GM21528 (cell line): ENCODE data around the gene PDXP.

Experiments
- ATAC-seq: cut with Tn5 transposase; IDR thresholded peaks from one replicate; pipeline ENCODE4 v1.9.1; 2021; ENCODE audit warnings: mild to moderate bottlenecking, moderate library complexity; ENCODE audit not compliant: unreplicated experiment, low FRiP score

Gene PDXP

DNA sequence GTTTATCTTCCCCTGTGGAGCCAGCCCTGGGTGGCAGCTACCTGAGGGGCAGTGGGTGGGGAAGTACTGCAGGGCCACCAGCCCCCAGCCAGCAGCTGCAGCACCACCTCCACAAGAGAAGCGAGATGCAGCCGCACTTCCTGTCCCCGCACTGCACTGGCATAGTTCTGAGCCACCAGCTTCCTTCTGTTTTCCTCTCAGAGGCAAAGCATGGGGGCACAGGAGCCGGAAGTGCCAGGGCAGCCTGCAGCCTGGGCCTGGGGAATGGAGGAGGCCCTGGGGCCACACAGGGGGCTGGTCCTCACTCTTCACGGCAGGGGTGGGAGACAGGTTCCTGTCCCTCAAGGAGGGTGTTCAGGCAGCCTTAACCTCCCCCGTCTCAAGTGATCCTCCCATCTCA is 31.0 kb upstream of the PDXP start:
- no peak for ATAC-seq

DNA sequence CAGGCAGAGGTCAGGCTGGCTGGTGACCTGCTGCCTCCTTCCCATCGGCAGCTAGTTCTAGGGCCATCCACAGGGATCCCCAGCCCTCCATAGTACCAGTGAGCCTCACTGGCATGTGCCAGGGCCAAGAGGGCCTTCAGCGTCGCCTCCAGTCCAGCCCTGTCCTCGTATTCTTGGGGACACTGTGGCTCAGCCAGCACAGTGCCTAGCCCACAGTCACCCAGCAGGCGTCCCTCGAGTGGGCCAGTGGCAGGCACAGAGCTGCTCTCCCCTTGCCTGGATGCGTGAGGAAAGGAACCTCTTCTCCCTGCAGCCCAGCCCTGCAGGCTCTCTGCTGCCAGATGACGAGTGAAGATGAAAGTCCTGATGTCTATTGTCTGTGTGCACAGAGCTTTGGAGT is 29.7 kb upstream of the PDXP start:
- no peak for ATAC-seq

DNA sequence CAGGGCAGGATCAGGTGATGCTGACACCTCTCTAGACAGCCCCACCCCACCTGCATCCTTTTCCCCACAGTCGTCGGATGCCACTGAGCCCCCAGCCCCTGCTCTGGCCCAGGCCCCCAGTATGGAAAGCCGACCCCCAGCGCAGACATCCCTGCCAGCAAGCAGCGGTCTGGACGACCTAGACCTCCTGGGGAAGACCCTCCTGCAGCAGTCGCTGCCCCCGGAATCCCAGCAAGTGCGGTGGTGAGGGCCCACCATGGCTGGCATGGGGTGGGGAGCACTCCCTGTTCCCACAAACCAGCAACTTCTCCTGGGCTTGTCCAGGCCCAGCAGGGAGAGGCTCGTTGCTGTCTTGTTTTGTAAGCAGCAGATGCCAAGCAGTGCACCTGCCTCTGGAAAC is 28.6 kb upstream of the PDXP start:
- no peak for ATAC-seq

DNA sequence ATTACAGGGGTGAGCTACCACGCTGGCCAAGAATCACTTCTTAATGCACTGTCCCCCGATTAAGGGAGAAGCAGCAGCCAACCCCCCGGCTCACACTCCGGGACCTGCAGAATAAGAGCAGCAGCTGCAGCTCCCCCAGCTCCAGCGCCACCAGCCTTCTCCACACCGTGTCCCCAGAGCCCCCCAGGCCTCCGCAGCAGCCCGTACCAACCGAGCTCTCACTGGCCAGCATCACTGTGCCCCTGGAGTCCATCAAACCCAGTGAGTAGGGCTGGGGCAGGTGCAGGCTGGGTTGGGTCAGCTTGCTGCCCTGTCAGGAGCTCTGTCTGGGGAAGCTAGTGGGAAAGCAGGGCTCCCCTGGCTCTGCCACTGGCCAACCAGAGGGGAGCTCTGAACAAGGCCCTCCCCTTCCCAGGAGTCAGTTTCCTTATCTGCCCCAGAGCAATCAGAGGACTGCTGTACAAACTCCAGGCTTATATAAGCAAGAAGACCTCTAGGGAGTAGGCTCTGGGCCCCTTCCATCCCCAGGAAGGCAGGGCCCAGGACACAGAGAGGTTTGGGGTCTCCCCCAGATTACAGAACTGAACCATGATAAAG is 27.6 kb upstream of the PDXP start:
- ATAC-seq: no peak

DNA sequence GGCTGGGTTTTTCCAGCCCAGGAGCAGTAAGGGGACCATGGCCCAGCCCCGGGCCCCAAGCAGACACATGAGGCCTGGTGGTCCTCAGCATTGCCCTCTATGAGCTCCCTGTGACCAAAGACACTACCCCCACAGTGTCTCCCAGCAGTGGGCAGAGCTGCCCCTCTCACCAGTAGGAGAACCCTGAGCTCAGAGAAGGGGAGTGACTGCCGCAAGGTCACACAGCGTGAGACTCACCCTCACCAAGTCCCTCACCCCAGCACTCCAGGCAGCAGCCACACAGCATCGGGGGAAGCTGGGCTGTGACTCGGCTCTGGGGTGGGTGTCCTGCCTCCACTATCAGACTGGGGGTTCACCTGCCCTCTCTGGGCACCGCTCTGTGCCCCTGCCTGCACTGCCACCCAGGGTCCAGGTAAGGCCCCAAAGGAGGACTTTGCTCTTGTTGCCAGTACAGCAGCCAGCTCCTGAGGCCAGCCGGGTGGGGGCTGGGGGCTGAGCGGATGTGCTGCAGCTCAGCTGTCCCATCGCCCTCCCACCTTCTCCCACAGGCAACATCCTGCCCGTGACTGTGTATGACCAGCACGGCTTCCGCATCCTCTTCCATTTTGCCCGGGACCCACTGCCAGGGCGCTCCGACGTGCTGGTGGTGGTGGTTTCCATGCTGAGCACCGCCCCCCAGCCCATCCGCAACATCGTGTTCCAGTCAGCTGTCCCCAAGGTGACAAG is 26.9 kb upstream of the PDXP start:
- ATAC-seq: no peak

DNA sequence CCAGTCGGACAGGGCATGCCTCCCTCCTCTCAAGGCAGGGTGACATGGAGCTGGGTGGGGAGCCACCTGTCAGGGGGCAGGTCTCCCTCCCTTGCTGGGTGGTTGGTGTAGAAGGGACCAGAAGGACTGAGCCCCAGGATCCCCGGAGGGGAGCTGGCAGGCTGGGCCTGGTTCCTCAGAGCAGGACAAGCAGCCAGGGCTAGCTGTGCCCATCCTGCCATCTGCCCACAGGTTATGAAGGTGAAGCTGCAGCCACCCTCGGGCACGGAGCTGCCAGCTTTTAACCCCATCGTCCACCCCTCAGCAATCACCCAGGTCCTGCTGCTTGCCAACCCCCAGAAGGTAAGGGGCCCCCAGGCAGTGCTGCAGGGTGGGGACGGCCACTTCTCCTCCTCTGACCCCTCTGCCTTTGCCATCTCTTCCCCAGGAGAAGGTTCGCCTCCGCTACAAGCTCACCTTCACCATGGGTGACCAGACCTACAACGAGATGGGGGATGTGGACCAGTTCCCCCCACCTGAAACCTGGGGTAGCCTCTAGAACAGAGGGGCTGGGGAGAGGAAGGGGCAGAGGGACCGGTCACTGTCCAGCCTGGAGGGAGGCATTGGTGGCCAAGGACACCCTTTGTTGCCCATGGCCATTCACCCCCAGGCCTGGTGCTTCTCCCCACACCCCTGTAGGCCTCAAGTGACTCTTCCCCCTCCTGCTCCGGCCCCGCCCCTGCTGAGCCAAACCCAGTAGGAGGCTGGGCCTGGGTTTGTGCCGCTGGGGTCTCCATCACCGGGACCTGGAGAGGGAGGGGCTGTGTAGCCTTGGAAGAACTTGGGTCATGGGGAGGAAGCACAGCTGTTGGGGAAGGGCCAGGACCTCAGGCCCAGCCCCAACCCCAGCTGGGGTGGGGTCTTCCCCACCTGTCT is 26.1 kb upstream of the PDXP start:
- no peak for ATAC-seq

DNA sequence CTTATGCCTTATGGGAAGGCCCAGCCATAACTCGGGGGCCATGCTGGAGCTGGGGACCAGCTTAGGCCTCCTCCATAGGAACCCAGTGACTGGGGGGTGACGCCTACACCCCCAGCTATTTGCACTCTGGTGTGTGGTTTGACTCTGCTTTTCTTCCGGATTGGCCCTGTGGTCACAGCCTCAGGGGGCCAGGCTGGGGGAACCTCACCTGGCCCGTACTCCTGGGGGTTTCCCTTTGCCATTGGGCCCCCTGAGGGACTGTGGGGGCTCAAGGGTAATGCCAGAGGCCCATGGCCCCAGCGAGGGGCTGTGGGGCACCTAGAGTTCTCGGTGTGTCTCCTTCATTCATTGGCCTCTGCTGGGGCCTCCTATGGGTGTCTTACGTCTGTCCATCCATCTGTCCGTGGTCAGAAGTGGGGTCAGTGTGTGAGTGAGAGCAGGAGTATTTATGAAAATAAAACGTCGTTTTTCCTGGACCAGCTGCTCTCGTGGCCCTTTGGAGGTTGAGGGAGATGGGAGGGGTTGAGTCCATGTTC is 25.4 kb upstream of the PDXP start:
- no peak for ATAC-seq

DNA sequence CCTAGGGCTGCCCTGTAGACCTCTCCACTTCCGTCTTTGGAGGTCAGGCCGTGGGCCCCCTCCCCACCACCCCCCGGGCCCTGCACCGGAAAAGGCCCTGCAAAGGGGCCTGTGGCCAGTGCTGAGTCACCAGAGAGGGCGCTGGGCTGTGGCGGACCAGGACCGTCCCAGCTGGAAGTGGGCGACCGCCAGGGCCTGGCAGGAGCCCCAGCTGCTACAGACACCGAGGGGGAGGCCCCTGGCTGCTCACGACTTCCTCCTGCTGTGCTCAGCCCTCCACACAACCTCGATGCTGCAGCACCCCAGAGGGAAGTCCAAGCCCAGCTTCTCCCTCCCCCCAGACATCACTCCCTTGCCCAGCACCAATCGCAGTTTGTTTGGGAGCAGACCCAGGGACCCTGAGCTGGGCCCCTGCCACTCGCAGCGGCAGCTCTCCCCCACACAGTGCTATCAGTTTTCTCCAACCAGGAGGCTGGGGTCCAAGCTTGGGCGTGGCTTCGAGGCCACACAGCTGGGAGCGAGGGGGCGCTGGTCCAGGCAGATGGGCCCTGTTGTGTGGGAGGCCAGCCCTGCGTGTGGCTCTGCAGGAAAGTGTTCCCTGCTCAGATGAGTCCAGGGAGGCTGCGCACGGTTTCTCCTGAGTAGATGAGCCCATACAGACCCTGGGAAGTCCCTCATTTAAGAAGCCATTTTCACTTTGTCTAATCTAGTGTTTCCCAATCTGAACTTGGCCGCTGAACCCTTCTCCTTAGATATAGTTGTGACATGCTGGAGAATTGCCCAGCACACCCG is 24.7 kb upstream of the PDXP start:
- no peak for ATAC-seq

DNA sequence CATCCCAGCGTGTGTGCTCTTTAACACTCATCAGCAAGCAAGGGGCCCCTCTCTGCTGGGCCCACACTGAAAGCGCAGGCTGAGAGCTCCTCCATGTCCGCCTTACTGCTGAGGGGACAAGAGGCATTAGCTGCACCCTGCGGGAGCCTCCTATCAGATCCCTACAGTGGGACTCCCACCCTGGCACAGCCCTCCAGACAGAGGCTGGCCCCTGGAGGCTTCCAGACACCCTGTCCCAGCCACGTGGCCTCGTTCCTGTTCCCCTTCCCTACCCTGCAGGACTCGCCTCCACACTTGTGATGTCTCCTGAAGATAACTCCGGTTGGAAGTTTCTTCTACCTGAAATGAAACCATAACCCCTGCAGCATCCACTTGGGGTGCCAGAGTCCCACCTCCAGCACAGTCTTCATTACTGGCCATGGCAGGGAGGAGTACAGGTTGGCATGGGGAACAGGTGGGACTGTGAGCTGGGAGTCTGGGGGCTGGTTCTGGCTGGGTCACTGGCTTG is 24.1 kb upstream of the PDXP start:
- ATAC-seq: no peak

DNA sequence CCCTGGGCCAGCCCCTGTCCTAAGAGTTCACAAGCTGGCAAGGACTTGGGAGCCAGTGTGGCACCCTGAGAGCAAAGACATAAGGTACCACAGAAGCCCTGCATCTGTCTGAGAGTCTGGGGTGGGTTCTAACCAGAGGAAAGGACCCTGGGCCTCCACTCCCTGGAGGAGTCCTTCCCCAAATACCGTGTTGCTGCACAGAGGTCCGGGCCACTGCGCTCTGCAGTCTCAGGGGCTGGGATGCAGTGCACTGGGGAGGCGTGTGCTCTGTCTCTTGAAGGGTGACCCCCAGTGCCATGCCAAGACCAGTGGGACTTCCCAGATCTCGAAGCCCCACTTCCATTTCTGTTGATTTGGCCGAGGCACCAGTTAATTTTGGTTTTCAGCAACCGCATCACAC is 23.4 kb upstream of the PDXP start:
- ATAC-seq: no peak

DNA sequence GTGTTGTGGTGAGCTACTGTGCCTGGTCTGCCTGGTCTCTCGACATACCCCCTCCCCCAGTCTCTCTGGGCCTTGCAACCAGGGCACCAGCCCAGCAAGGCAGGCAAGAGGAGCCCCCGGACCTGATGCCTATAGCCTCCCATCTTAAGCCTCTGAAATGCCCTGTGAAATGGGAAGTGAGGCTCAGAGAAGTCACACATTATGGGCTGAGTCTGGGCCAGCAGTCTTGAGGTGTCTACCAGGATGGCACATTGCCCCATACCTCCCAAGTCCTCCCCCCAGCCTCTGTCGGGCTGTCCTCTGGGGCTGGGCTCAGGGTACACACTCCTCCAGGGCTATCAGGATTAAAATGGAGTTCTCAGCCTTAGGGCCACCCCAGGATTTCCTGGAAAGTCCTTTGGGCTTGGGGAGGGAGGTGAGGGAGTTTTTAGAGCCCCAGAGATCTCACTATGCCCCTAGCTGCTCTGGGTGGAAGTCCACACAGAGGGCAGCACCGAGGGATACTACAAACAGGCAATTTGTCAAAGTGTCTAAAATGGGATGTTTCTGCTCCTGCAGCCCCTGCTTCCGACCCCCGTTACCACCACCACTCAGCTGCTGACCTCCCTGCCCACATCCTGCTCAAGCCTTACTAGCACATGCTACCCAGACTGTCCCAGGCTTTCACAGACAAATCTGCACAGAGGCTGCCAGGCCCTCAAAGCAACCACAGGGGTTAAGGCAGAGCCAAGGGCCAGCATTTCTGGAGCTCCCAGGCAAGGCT is 22.2 kb upstream of the PDXP start:
- no peak for ATAC-seq

DNA sequence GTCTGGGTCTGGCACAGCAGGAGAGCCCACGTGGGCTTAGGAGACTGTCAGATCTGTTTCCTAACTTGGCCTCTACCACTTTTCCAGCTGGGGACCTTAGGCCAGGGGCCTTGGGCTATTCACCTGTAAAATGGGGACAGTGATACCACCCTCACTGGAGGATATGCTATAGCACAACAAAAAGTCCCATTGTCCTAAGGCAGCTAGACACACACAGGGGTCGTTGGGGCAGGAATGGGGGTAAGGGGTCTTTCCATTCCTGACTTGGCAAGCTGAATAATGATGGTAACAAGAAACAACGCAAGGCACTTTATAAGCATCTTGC is 21.6 kb upstream of the PDXP start:
- no peak for ATAC-seq

DNA sequence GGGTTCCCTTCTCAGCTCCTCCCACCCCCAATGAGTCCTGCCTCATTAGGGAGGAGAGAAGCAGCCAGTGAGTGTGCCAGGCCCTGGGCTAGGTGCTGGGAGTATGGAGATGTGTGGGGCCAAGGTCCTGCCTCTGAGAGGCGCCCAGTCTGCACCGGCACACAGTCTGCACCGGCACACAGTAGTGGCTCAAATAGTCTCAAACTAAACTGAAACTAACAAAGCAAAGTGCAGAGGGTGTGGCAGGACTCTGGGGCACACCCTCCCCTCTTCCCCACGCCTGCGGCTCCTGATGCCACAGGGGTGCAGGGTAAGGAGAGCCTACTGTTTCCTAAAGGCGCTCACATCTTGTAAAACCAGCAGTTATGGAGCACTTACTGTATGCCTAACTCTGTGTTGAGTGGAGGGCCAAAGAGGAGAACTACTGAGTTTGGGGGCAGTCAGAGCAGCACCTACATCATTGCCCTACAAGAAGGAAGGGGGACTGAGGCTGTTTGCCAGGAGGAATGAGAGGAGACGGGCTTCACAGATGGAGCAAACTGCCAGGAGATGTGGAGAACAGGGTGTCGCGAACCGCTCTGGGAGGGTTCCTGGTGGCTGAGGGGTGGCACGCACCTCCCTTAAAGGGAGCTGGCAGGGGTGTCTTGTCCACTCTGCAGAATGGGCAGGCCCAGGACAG is 20.0 kb upstream of the PDXP start:
- ATAC-seq: no peak

DNA sequence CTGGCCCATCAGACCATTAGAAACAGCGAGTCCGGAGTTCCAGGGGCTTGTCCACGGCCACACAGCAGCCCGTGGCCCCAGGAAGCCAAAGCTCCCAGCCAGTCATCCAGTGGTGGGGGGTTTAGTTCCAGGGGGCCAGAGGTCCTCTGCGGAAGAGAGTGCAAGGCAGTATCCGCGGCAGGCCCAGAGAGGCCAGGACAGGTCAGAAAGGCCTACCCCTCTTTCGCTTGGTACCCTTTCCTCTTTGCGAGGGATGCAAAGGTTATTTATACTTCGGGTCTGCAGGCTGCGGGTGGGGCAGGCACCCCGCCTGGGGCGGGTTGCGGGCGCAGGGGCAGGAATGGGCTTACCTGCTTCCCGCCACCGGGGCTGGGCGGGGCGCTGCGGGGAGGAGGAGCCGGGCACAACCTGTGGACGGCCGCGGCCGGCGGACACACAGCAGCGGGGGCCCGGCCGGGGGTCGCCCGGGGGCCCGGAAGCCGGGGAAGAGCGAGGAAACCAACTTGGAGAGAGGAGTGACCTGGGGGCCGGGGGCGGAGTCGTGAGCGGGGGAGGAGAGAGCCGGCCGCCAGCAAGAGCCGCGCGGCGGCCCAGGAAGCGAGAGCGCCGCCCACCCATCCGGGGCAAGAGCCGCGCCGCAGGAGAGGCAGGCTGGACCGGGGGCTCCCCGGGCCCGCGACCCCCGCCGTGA is 19.3 kb upstream of the PDXP start, which contains the start of gene SH3BP1:
TSS of gene SH3BP1 (plus strand) at position 600 of the 691 bp plus-strand sequence. CDS start 119 bp downstream, outside the sequence.
- ATAC-seq: no peak

DNA sequence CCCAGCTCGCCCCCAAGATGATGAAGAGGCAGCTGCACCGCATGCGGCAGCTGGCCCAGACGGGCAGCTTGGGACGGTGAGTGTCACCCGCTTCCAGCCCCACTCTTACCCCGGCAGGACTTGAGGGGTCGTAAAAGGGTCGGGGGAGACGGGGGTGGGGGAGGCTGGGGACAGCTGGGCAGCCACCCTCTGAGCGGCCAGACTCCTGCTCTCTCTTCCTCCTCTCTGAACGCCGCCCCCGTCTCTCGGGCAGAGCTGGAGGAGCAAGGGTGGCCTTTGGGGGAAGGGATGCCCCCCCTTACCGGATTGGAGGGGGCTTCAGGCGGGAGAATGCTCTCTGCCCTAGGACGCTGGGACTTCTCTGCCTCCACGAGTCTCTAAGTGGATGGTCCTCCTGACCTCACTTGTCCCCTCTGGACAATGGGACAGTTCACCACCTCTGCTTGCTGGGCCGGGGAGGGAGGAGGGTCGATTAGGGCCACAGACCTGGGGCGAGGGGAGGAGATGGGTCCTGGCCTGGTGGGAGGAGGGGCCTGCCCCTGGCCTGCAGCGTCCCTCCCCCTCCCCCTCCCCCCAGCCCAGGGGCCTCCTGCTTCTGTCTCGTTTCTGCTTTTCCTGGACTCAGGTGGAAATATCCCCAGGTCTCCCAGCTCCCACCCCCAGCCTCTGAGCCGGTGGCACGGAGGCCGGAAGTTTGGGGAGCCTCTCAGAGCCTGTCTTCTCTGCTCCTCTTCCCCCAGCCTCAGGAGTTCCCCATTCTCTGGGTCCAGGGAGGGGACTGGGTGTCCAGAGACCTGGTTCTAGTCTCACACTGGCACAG is 18.5 kb upstream of the PDXP start:
- no peak for ATAC-seq

DNA sequence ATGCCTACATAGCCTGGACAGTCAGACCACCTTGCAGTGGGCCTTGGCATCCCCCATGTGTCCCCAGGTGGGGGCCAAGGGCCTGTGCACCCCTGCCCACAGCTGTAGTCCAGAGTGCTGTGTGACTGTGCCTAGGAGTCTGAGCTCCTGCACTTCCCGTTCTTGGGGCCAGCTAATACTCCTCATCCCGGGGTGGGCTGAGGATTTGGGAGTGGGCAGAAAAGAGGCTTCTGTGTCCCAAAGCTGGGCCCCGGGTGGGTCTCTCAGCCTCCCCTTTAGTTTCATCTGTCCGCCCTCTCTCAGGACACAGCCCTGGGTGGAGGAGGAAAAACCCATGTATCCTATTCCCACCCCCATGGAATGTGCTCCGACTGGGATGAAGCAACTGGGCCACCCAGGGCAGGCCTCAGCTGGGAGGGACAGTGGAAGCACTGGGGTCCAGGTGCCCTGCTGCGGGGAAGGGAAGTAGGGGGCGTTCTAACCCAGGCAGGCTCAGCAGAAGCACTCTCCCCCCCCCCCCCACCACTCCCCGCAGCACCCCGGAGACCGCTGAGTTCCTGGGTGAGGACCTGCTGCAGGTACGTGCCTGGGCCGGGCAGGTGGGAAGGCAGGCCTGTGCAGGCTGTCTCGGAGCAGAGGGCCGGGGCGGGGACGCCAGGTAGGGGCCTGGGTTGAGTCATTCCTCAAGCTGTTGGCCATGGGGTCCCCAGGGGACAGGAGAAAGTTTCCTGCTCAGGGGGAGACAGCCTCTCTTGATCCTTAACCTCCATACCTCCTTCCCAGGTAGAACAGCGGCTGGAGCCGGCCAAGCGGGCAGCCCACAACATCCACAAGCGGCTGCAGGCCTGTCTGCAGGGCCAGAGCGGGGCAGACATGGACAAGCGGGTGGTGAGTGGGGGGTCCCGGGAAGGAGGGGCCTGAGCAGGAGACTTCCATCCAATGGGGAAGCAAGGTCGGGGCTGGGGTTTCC is 17.6 kb upstream of the PDXP start:
- no peak for ATAC-seq
